Measurements from ENCODE around the gene SCAMP4. TPM values are rescaled to one million over a fixed set of nuclear protein-coding genes. Genes with fewer than 3 reads are reported as not detected.

SCAMP4 gene
- total and polyA plus RNA-seq, 9 of the 15 experiments (the other 6 are each of a cell fraction or from before 2014, with no cell fraction given), result 0.81 to 45.9 (median 12.8) TPM

DNA sequence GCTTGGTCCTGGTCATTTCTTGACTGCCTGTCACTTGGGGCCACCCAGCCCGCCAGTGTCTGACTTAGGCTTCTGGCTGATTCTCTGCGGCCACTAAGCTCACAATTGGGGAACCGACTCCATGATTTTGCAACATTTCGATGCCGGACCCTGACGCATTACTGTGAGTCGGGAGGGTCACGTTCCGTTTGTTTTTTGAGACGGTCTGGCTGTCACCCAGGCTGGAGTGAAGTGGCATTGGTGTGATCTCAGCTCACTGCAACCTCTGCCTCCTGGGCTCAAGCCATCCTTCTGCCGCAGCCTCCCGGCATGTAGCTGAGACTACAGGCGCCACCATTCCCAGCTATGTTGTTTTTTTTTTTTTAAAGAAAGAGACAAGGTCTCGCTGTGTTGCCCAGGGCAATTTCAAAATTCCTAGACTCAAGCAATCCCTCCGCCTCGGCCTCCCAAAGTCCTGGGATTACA is 3.2 kb upstream of the SCAMP4 start:
- H3K79me2 ChIP-seq (ENCODE audit: control insufficient read depth, insufficient read depth, low read length), result peaks cover 16% of the 10 kb centered on the region
- no peak for TF ChIP-seq HDAC8 (tag; IDR thresholded peaks at IDR 0.05)
- no peak for TF ChIP-seq ETS2 (tag; IDR thresholded peaks at IDR 0.05; ENCODE audit: borderline replicate concordance, poor library complexity, severe bottlenecking)
- no peak for TF ChIP-seq SNAPC5 (CRISPR knock-in tag; IDR thresholded peaks at IDR 0.05)
- peaks cover 16 to 38% of the 10 kb centered on the region in 2 experiments; a peak in 4 of 5 replicates for H3K4me1 ChIP-seq (replicated peaks in 1 of 2; ENCODE audit: control insufficient read depth in 2 of 2, insufficient read depth in 2 of 2, low read length in 2 of 2)
- DNase-seq (ENCODE audit: extremely low read depth in 1 of 4, low spot score in 3 of 4), result no peak
- peak overlapping the region in 1 of 2 experiments; percentile 65; a peak in 1 of 4 replicates for H3K9ac ChIP-seq (ENCODE audit: insufficient read depth in 1 of 2, low read depth in 2 of 2, low read length in 2 of 2)
- no peak overlapping the region for H3K27ac ChIP-seq (ENCODE audit: extremely low read depth, low read depth, low read length)
- ATAC-seq, result no peak
- FAIRE-seq, result no peak
- no TSS peak for BruUV-seq (replicated peaks)
- in situ Hi-C loops (cut with MboI), result no loop called here
- CTCF ChIA-PET (ENCODE audit: low intra/inter-chr PET ratio), result no interaction called here
- intact Hi-C loops (cut with micrococcal nuclease), result no loop called here
- H2AFZ ChIP-seq (ENCODE audit: low read depth, low read length), result no peak overlapping the region
- no peak overlapping the region for H3K4me3 ChIP-seq
- no peaks in the 10 kb centered on the region for H3K9me3 ChIP-seq (replicated peaks; ENCODE audit: control insufficient read depth, insufficient read depth, low read depth, low read length)
- no peak overlapping the region for H3K4me2 ChIP-seq (ENCODE audit: insufficient read depth, low read length)
- H3K9me1 ChIP-seq (ENCODE audit: control insufficient read depth, insufficient read depth, low read length), result no peaks in the 10 kb centered on the region
- POLR2A ChIA-PET, result interaction anchor here (0.7 kb wide), 1 partner anchor 616 kb away, joined by 3 read pairs; no protein-coding TSS in a partner anchor
- no peaks in the 10 kb centered on the region for H3K27me3 ChIP-seq (ENCODE audit: control insufficient read depth in 2 of 2, insufficient read depth in 2 of 2, low read length in 2 of 2)
- no peaks in the 10 kb centered on the region for H4K20me1 ChIP-seq (replicated peaks; ENCODE audit: control insufficient read depth, insufficient read depth, low read length)
- WGBS (ENCODE audit: insufficient coverage, low coverage, missing lambda C conversion rate), result 93% methylated on average over 16 of the region's 16 CpGs
- peaks cover 9% of the 10 kb centered on the region; the same call in 1 of the 3 replicates for H3K36me3 ChIP-seq (ENCODE audit: control insufficient read depth, insufficient read depth, low read length)

- H3K27me3 ChIP-seq (ENCODE audit: control insufficient read depth in 2 of 2, insufficient read depth in 2 of 2, low read length in 2 of 2), result no peaks in the 10 kb centered on the region
- no peak for ATAC-seq
- no peak overlapping the region for H3K9ac ChIP-seq (ENCODE audit: insufficient read depth in 1 of 2, low read depth in 2 of 2, low read length in 2 of 2)
- no peak for DNase-seq (ENCODE audit: extremely low read depth in 1 of 4, low spot score in 3 of 4)
- peaks cover 15% of the 10 kb centered on the region; the same call in 1 of the 3 replicates for H3K36me3 ChIP-seq (ENCODE audit: control insufficient read depth, insufficient read depth, low read length)
- H3K4me1 ChIP-seq (replicated peaks in 1 of 2; ENCODE audit: control insufficient read depth in 2 of 2, insufficient read depth in 2 of 2, low read length in 2 of 2), result peaks cover 16 to 40% of the 10 kb centered on the region in 2 experiments; a peak in 4 of 5 replicates
- ChIA-PET CTCF (ENCODE audit: low intra/inter-chr PET ratio) (no interaction called here), POLR2A (no interaction called here)
- intact Hi-C loops (cut with micrococcal nuclease), result no loop called here
- WGBS (ENCODE audit: insufficient coverage, low coverage, missing lambda C conversion rate), result 88% methylated on average over 6 of the region's 6 CpGs
- no peak overlapping the region for H3K4me2 ChIP-seq (ENCODE audit: insufficient read depth, low read length)
- no peak for FAIRE-seq
- H3K79me2 ChIP-seq (ENCODE audit: control insufficient read depth, insufficient read depth, low read length), result peaks cover 25% of the 10 kb centered on the region
- no peaks in the 10 kb centered on the region for H3K9me1 ChIP-seq (ENCODE audit: control insufficient read depth, insufficient read depth, low read length)
- BruUV-seq (replicated peaks), result no TSS peak
- H2AFZ ChIP-seq (ENCODE audit: low read depth, low read length), result no peak overlapping the region
- H3K27ac ChIP-seq (ENCODE audit: extremely low read depth, low read depth, low read length), result no peak overlapping the region
- TF ChIP-seq CBFA2T3 (IDR thresholded peaks at IDR 0.05), result no peak
- TF ChIP-seq ZFP30 (CRISPR knock-in tag; IDR thresholded peaks at IDR 0.05; ENCODE audit: borderline replicate concordance), result no peak
- peak; percentile 21; the same call in 1 of the 2 replicates for TF ChIP-seq CEBPG (CRISPR knock-in tag; IDR thresholded peaks at IDR 0.05)
- no peak for TF ChIP-seq CEBPG (tag; conservative IDR thresholded peaks at IDR 0.05 in 1 of 2, IDR thresholded peaks at IDR 0.05 in 1 of 2)
- peak; percentile 53 for TF ChIP-seq CEBPB (tag; IDR thresholded peaks at IDR 0.05)
- H3K9me3 ChIP-seq (replicated peaks; ENCODE audit: control insufficient read depth, insufficient read depth, low read depth, low read length), result no peaks in the 10 kb centered on the region
- no peaks in the 10 kb centered on the region for H4K20me1 ChIP-seq (replicated peaks; ENCODE audit: control insufficient read depth, insufficient read depth, low read length)
- H3K4me3 ChIP-seq, result no peak overlapping the region
- in situ Hi-C loops (cut with MboI), result no loop called here
Observed at GRCh38 chr19:1902923-1903322, 2.3 kb upstream of the SCAMP4 start.

Data from K562 (cell line).